Measurements from ENCODE around the gene BCO2. TPM values are rescaled to one million over a fixed set of nuclear protein-coding genes. Genes with fewer than 3 reads are reported as not detected.
"Not testable (repeated sequence)": the region's sequence is repeated elsewhere in the genome, so short reads cannot be mapped to it uniquely, and the experiment has no call there.

Gene BCO2
- total RNA-seq, 1 experiment from 2014 or later: 2.9 TPM

GRCh38 chr11:112161012-112161411 is 14.3 kb upstream of the BCO2 start:
- no TSS peak for BruUV-seq (replicated peaks)
- CTCF ChIA-PET: no interaction called here
- Histone ChIP-seq H3K27ac (ENCODE audit: low read length) (peak overlapping the region; percentile 95), H3F3A (ENCODE audit: low read length, unreplicated experiment) (peaks cover 17% of the 10 kb centered on the region), H3K9ac (ENCODE audit: low read length) (no peak overlapping the region), H3K9me2 (replicated peaks; ENCODE audit: low read length) (no peaks in the 10 kb centered on the region), H2AFZ (ENCODE audit: low read length) (no peak overlapping the region), H3K9me3 (ENCODE audit: low read length) (no peaks in the 10 kb centered on the region), H3K4me3 (ENCODE audit: low read length) (peak overlapping the region; percentile 23; the same call in 1 of the 2 replicates), H3K36me3 (ENCODE audit: low read depth, low read length) (peaks cover 8% of the 10 kb centered on the region; the same call in 1 of the 2 replicates), H3K4me2 (ENCODE audit: low read length) (peak overlapping the region; percentile 88), H3K4me1 (ENCODE audit: insufficient read depth, low read length) (peaks cover 83% of the 10 kb centered on the region), H3K27me3 (ENCODE audit: low read length) (no peaks in the 10 kb centered on the region), H3K79me2 (ENCODE audit: low read length) (peaks cover 61% of the 10 kb centered on the region), H4K20me1 (ENCODE audit: low read length) (no peaks in the 10 kb centered on the region)
- ATAC-seq: no peak
- TF ChIP-seq EZH2 (IDR thresholded peaks at IDR 0.05; ENCODE audit: low read length, unreplicated experiment) (no peak), EZH2phosphoT487 (IDR thresholded peaks at IDR 0.05; ENCODE audit: borderline replicate concordance, low read length) (no peak)
- TF ChIP-seq, protein P1, sequence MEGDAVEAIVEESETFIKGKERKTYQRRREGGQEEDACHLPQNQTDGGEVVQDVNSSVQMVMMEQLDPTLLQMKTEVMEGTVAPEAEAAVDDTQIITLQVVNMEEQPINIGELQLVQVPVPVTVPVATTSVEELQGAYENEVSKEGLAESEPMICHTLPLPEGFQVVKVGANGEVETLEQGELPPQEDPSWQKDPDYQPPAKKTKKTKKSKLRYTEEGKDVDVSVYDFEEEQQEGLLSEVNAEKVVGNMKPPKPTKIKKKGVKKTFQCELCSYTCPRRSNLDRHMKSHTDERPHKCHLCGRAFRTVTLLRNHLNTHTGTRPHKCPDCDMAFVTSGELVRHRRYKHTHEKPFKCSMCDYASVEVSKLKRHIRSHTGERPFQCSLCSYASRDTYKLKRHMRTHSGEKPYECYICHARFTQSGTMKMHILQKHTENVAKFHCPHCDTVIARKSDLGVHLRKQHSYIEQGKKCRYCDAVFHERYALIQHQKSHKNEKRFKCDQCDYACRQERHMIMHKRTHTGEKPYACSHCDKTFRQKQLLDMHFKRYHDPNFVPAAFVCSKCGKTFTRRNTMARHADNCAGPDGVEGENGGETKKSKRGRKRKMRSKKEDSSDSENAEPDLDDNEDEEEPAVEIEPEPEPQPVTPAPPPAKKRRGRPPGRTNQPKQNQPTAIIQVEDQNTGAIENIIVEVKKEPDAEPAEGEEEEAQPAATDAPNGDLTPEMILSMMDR (conservative IDR thresholded peaks at IDR 0.05; ENCODE audit: low read depth, low read length): no peak
- no peak for DNase-seq
- POLR2A ChIA-PET (ENCODE audit: unreplicated experiment): no interaction called here
- intact Hi-C loops (cut with micrococcal nuclease): loop anchor here (5.0 kb wide), 1 partner anchor 66 kb away; the partner anchor contains the start of gene PTS

DNA sequence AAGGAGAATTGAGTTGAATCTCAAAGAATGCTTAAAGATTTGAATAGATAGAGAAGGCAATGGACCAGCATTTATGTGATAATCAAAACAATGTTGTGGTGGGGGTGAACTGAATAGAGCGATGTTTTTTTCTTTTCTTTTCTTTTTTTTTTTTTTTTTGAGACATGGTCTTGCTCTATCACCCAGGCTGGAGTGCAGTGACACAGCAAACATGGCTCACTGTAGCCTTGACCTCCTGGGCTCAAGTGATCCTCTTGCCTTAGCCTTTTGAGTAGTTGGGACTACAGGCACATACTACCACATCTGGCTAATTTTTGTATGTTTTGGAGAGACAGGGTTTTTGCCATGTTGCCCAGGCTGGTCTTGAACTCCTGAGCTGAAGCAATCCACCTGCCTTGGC is 13.1 kb upstream of the BCO2 start:
- Histone ChIP-seq H3K4me2 (ENCODE audit: low read length) (peak overlapping the region; percentile 88), H3K27ac (ENCODE audit: low read length) (peak overlapping the region; percentile 95), H3F3A (ENCODE audit: low read length, unreplicated experiment) (peaks cover 17% of the 10 kb centered on the region), H3K4me3 (ENCODE audit: low read length) (peak overlapping the region; percentile 73), H3K4me1 (ENCODE audit: insufficient read depth, low read length) (peaks cover 73% of the 10 kb centered on the region), H3K79me2 (ENCODE audit: low read length) (peaks cover 52% of the 10 kb centered on the region), H3K9ac (ENCODE audit: low read length) (peak overlapping the region; percentile 82)
- CTCF ChIA-PET; ATAC-seq; H3K36me3 ChIP-seq (ENCODE audit: low read depth, low read length); BruUV-seq (replicated peaks); POLR2A ChIA-PET (ENCODE audit: unreplicated experiment); H3K9me3 ChIP-seq (ENCODE audit: low read length); H3K9me2 ChIP-seq (replicated peaks; ENCODE audit: low read length); H3K27me3 ChIP-seq (ENCODE audit: low read length); DNase-seq; H4K20me1 ChIP-seq (ENCODE audit: low read length); H2AFZ ChIP-seq (ENCODE audit: low read length): not testable (repeated sequence)
- intact Hi-C loops (cut with micrococcal nuclease): loop anchor here (5.0 kb wide), 1 partner anchor 65 kb away; the partner anchor contains the start of gene PTS

DNA sequence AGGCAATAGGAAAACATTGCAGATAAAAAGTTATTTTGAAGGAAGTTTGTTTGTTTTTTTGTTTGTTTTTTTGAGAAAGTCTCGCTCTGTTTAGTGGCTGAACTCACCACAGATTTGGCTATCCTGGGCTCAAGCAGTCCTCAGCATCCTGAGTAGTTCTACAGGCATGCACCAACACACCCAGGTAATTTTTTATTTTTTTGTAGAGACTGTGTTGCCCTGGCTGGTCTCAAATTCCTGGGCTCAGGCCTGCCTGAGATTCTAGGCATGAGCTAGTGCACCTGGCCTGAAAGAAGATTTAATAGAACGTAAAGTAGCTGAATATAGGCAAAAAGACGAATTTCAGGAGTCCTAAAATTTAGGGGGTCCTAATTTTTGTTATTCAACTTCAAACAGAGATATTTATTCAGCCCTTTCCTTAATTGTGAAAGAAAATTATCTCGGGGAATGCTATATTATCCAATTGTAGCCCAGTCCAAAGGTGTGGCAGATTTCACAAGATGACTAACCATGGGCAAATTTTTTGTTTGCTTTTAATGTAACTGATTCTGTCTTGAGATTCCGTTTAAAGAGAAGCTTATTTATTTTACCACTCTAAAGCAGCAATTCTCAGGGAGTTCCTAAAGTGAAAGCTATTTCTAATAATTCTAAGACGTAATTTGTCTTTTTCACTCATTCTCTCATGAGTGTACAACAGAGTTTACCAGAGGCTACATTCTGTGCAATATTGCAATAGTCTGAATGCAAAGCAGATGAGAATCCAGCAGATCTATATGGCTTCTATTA is 12.4 kb upstream of the BCO2 start:
- ATAC-seq: peak; percentile 78
- peaks cover 52% of the 10 kb centered on the region for H3K79me2 ChIP-seq (ENCODE audit: low read length)
- no TSS peak for BruUV-seq (replicated peaks)
- peak overlapping the region; percentile 95 for H3K27ac ChIP-seq (ENCODE audit: low read length)
- intact Hi-C loops (cut with micrococcal nuclease): loop anchor here (1.0 to 5.0 kb wide), 2 partner anchors 43 to 64 kb away; partner anchors contain the start of gene PTS
- H3K4me1 ChIP-seq (ENCODE audit: insufficient read depth, low read length): peaks cover 68% of the 10 kb centered on the region
- DNase-seq: peak; percentile 90
- ChIA-PET CTCF (interaction anchor here (0.5 to 0.9 kb wide), 4 partner anchors 12 to 155 kb away, joined by 3 read pairs; partner anchors contain the start of genes BCO2, SDHD and TIMM8B), POLR2A (ENCODE audit: unreplicated experiment) (interaction anchor here (0.6 to 0.8 kb wide), 4 partner anchors 9 to 76 kb away, joined by 3 to 11 read pairs (median 4); partner anchors contain the start of genes SDHD and TIMM8B)
- H3K9ac ChIP-seq (ENCODE audit: low read length): peak overlapping the region; percentile 82
- no peaks in the 10 kb centered on the region for H3K9me2 ChIP-seq (replicated peaks; ENCODE audit: low read length)
- no peak for TF ChIP-seq EZH2phosphoT487 (IDR thresholded peaks at IDR 0.05; ENCODE audit: borderline replicate concordance, low read length)
- TF ChIP-seq EZH2 (IDR thresholded peaks at IDR 0.05; ENCODE audit: low read length, unreplicated experiment): no peak
- TF ChIP-seq, protein P1 (conservative IDR thresholded peaks at IDR 0.05; ENCODE audit: low read depth, low read length): no peak
- no peaks in the 10 kb centered on the region for H4K20me1 ChIP-seq (ENCODE audit: low read length)
- no peaks in the 10 kb centered on the region for H3K9me3 ChIP-seq (ENCODE audit: low read length)
- H3K36me3 ChIP-seq (ENCODE audit: low read depth, low read length): peaks cover 8% of the 10 kb centered on the region; the same call in 1 of the 2 replicates
- peak overlapping the region; percentile 88 for H3K4me2 ChIP-seq (ENCODE audit: low read length)
- H3F3A ChIP-seq (ENCODE audit: low read length, unreplicated experiment): peaks cover 17% of the 10 kb centered on the region
- H3K4me3 ChIP-seq (ENCODE audit: low read length): peak overlapping the region; percentile 73
- no peaks in the 10 kb centered on the region for H3K27me3 ChIP-seq (ENCODE audit: low read length)
- 0 out of 2 replicates have a peak overlapping the region, but pooled peaks have one; percentile 19 for H2AFZ ChIP-seq (ENCODE audit: low read length)
